OCI-LY1 (cell line): ENCODE measurements around the gene MDGA2.

Experiments used
- H2AFZ ChIP-seq: fragments of 200-600 bp; sonication (generic), shearing (Covaris generic); 2 replicates; pipeline ENCODE4 v1.6.0; 2014; ENCODE audit warnings: antibody characterized with exemption, mild to moderate bottlenecking, low read length
- H3F3A ChIP-seq: fragments of 200-600 bp; sonication (generic), shearing (Covaris generic); 2 replicates; pipeline ENCODE4 v1.6.0; 2014; ENCODE audit warnings: mild to moderate bottlenecking, antibody characterized with exemption, low read length, moderate library complexity; ENCODE audit not compliant: insufficient read depth
- H3K27ac ChIP-seq: fragments of 200-600 bp; sonication (generic); 2 replicates; pipeline ENCODE4 v1.5.1; 2014; ENCODE audit warnings: low read length, mixed run types, mild to moderate bottlenecking, low read depth; ENCODE audit not compliant: poor library complexity, severe bottlenecking
- H3K27me3 ChIP-seq: fragments of 200-600 bp; sonication (generic); 2 replicates; pipeline ENCODE4 v1.6.0; 2014; ENCODE audit warnings: antibody characterized with exemption, mild to moderate bottlenecking, low read length, moderate library complexity; ENCODE audit not compliant: insufficient read depth
- H3K36me3 ChIP-seq: fragments of 200-600 bp; sonication (generic); 2 replicates; pipeline ENCODE4 v1.6.1; 2014; ENCODE audit warnings: mild to moderate bottlenecking, antibody characterized with exemption, low read length, moderate library complexity, mixed read lengths; ENCODE audit not compliant: insufficient read depth
- H3K4me1 ChIP-seq: fragments of 200-600 bp; sonication (generic); 2 replicates; pipeline ENCODE4 v1.5.1; 2014; ENCODE audit warnings: mild to moderate bottlenecking, low read length, moderate library complexity; ENCODE audit not compliant: insufficient read depth, severe bottlenecking
- H3K4me2 ChIP-seq: fragments of 200-600 bp; sonication (generic), shearing (Covaris generic); 2 replicates; pipeline ENCODE4 v1.6.1; 2014; ENCODE audit warnings: low read length
- H3K4me3 ChIP-seq: fragments of 200-600 bp; sonication (generic); 2 replicates; pipeline ENCODE4 v1.5.1; 2014; ENCODE audit warnings: low read length, low read depth, mild to moderate bottlenecking, mixed read lengths; ENCODE audit not compliant: poor library complexity, severe bottlenecking
- H3K79me2 ChIP-seq: fragments of 200-600 bp; shearing (Covaris generic); 2 replicates; pipeline ENCODE4 v1.6.1; 2016; ENCODE audit warnings: mixed run types, low read length, mixed read lengths; ENCODE audit not compliant: insufficient read depth
- H3K9ac ChIP-seq: fragments of 200-600 bp; sonication (generic), shearing (Covaris generic); 2 replicates; pipeline ENCODE4 v1.6.1; 2014; ENCODE audit warnings: mild to moderate bottlenecking, low read length, mixed read lengths
- H3K9me2 ChIP-seq: fragments of 200-600 bp; sonication (generic), shearing (Covaris generic); 2 replicates; pipeline ENCODE4 v1.6.1; 2014; ENCODE audit warnings: low read depth, mild to moderate bottlenecking, low read length, mixed read lengths
- H3K9me3 ChIP-seq: fragments of 200-600 bp; shearing (Covaris generic); 2 replicates; pipeline ENCODE4 v1.6.1; 2014; ENCODE audit warnings: low read length, mixed read lengths
- H4K20me1 ChIP-seq: fragments of 200-600 bp; sonication (generic), shearing (Covaris generic); 2 replicates; pipeline ENCODE4 v1.6.0; 2016; ENCODE audit warnings: mild to moderate bottlenecking, low read length; ENCODE audit not compliant: insufficient read depth
- EZH2 ChIP-seq: fragments of 200-600 bp; sonication (generic), shearing (Covaris generic); IDR thresholded peaks from 2 replicates; pipeline ENCODE4 v1.8.0; 2017; ENCODE audit warnings: borderline replicate concordance, mixed run types, mild to moderate bottlenecking, antibody characterized with exemption, low read length, moderate library complexity, mixed read lengths
- TF ChIP-seq, protein P1 (sequence below): fragments of 200-600 bp; sonication (generic), shearing (Covaris generic); IDR thresholded peaks from 2 replicates; pipeline ENCODE4 v1.5.1; 2017; ENCODE audit warnings: mild to moderate bottlenecking, antibody characterized with exemption, low read length, moderate library complexity, mixed read lengths

The MDGA2 gene

GRCh38 chr14:47490353-47490752 is 185.1 kb downstream of the MDGA2 start:
- H3K27me3 ChIP-seq, result no peaks in the 10 kb centered on the region
- no peak overlapping the region for H3K4me2 ChIP-seq
- H3K9me2 ChIP-seq, result no peaks in the 10 kb centered on the region
- no peaks in the 10 kb centered on the region for H3K4me1 ChIP-seq
- no peak overlapping the region for H3K9ac ChIP-seq
- no peak overlapping the region for H3K4me3 ChIP-seq
- H2AFZ ChIP-seq, result no peak overlapping the region
- H3K9me3 ChIP-seq, result no peaks in the 10 kb centered on the region
- no peak overlapping the region for H3K27ac ChIP-seq
- no peaks in the 10 kb centered on the region for H4K20me1 ChIP-seq
- no peaks in the 10 kb centered on the region for H3K36me3 ChIP-seq
- H3K79me2 ChIP-seq, result no peaks in the 10 kb centered on the region
- H3F3A ChIP-seq, result no peaks in the 10 kb centered on the region
- TF ChIP-seq EZH2, result no peak
- TF ChIP-seq, protein P1, sequence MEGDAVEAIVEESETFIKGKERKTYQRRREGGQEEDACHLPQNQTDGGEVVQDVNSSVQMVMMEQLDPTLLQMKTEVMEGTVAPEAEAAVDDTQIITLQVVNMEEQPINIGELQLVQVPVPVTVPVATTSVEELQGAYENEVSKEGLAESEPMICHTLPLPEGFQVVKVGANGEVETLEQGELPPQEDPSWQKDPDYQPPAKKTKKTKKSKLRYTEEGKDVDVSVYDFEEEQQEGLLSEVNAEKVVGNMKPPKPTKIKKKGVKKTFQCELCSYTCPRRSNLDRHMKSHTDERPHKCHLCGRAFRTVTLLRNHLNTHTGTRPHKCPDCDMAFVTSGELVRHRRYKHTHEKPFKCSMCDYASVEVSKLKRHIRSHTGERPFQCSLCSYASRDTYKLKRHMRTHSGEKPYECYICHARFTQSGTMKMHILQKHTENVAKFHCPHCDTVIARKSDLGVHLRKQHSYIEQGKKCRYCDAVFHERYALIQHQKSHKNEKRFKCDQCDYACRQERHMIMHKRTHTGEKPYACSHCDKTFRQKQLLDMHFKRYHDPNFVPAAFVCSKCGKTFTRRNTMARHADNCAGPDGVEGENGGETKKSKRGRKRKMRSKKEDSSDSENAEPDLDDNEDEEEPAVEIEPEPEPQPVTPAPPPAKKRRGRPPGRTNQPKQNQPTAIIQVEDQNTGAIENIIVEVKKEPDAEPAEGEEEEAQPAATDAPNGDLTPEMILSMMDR, result no peak

- Histone ChIP-seq H3K27ac (no peak overlapping the region), H3K4me1 (no peaks in the 10 kb centered on the region), H3K27me3 (no peaks in the 10 kb centered on the region), H4K20me1 (no peaks in the 10 kb centered on the region), H2AFZ (no peak overlapping the region), H3K4me2 (no peak overlapping the region), H3F3A (no peaks in the 10 kb centered on the region), H3K9me2 (no peaks in the 10 kb centered on the region), H3K9me3 (no peaks in the 10 kb centered on the region), H3K36me3 (no peaks in the 10 kb centered on the region), H3K79me2 (no peaks in the 10 kb centered on the region), H3K9ac (no peak overlapping the region), H3K4me3 (no peak overlapping the region)
- TF ChIP-seq EZH2, result no peak
- TF ChIP-seq, protein P1, result no peak
Observed at GRCh38 chr14:47485421-47485820, 190.0 kb downstream of the MDGA2 start.

GRCh38 chr14:47483449-47483848 is 192.0 kb downstream of the MDGA2 start:
- TF ChIP-seq, protein P1, result no peak
- TF ChIP-seq EZH2, result no peak
- Histone ChIP-seq H3F3A (no peaks in the 10 kb centered on the region), H3K79me2 (no peaks in the 10 kb centered on the region), H3K4me2 (no peak overlapping the region), H3K4me3 (no peak overlapping the region), H3K36me3 (no peaks in the 10 kb centered on the region), H3K4me1 (no peaks in the 10 kb centered on the region), H3K27me3 (no peaks in the 10 kb centered on the region), H4K20me1 (no peaks in the 10 kb centered on the region), H3K9me2 (no peaks in the 10 kb centered on the region), H3K27ac (no peak overlapping the region), H3K9me3 (no peaks in the 10 kb centered on the region), H3K9ac (no peak overlapping the region), H2AFZ (no peak overlapping the region)
